Activated T-cell treated with anti-CD3 and anti-CD28 coated beads, Interleukin-2, amount 50 U/mL, for 4 hours (primary cell): Measurements from ENCODE around the gene GNAI1. TPM values are rescaled to one million over a fixed set of nuclear protein-coding genes. Genes with fewer than 3 reads are reported as not detected.
A peak's percentile ranks its signal among the peaks of the same experiment; 100 is the strongest.

Source experiments
- ATAC-seq, 2 donors: fragments of 200-7000 bp; cut with Tn5 transposase; one replicate each; pipeline ENCODE4 v1.10.0; 2021
- DNase-seq: peaks from one replicate; pipeline ENCODE4 v3.0.0-alpha.2; 2020
- H3K27me3 Mint-ChIP-seq: one replicate; pipeline ENCODE4 v1.8.0; 2021; ENCODE audit warnings: low read depth, mixed read lengths
- H3K36me3 Mint-ChIP-seq: one replicate; pipeline ENCODE4 v1.8.0; 2022; ENCODE audit warnings: mixed read lengths; ENCODE audit not compliant: insufficient read depth
- H3K4me1 Mint-ChIP-seq: one replicate; pipeline ENCODE4 v1.8.0; 2021; ENCODE audit warnings: low read depth, mixed read lengths
- H3K4me3 Mint-ChIP-seq: one replicate; pipeline ENCODE4 v1.8.0; 2021; ENCODE audit warnings: mild to moderate bottlenecking, moderate library complexity, mixed read lengths
- H3K9me3 Mint-ChIP-seq: one replicate; pipeline ENCODE4 v1.8.0; 2021; ENCODE audit warnings: mixed read lengths
- total RNA-seq, 3 donors: library from RNA; stranded (reverse); gene quantifications; one replicate each; pipeline ENCODE4 v1.2.1, GENCODE V29; 2021

GNAI1 gene
- total RNA-seq, 3 donors from 2014 or later = 2.0 to 7.2 (median 3.8) TPM

- Mint-ChIP-seq H3K9me3 (peaks cover 5% of the 10 kb centered on the region), H3K36me3 (no peaks in the 10 kb centered on the region), H3K4me1 (no peaks in the 10 kb centered on the region), H3K27me3 (no peaks in the 10 kb centered on the region), H3K4me3 (no peak overlapping the region)
- ATAC-seq = no peak
- no peak for DNase-seq
Measured at GRCh38 chr7:80197627-80198026, 63.0 kb downstream of the GNAI1 start.

GRCh38 chr7:80199051-80199450 is 64.4 kb downstream of the GNAI1 start:
- peaks cover 8% of the 10 kb centered on the region for H3K9me3 Mint-ChIP-seq

GRCh38 chr7:80204454-80204853 is 69.8 kb downstream of the GNAI1 start:
- no peaks in the 10 kb centered on the region for H3K27me3 Mint-ChIP-seq
- DNase-seq (no peak), ATAC-seq (no peak)
- no peaks in the 10 kb centered on the region for H3K36me3 Mint-ChIP-seq
- no peaks in the 10 kb centered on the region for H3K4me1 Mint-ChIP-seq
- no peak overlapping the region for H3K4me3 Mint-ChIP-seq
- H3K9me3 Mint-ChIP-seq = peaks cover 4% of the 10 kb centered on the region

More at GRCh38 chr7:80199051-80199450, 64.4 kb downstream of the GNAI1 start:
- ATAC-seq (no peak), DNase-seq (no peak)
- no peaks in the 10 kb centered on the region for H3K27me3 Mint-ChIP-seq
- no peaks in the 10 kb centered on the region for H3K36me3 Mint-ChIP-seq
- no peak overlapping the region for H3K4me3 Mint-ChIP-seq
- no peaks in the 10 kb centered on the region for H3K4me1 Mint-ChIP-seq

GRCh38 chr7:80204919-80205318 is 70.3 kb downstream of the GNAI1 start:
- DNase-seq (no peak), ATAC-seq (no peak)
- H3K27me3 Mint-ChIP-seq = no peaks in the 10 kb centered on the region
- peaks cover 4% of the 10 kb centered on the region for H3K9me3 Mint-ChIP-seq
- no peaks in the 10 kb centered on the region for H3K36me3 Mint-ChIP-seq
- no peaks in the 10 kb centered on the region for H3K4me1 Mint-ChIP-seq
- no peak overlapping the region for H3K4me3 Mint-ChIP-seq

GRCh38 chr7:80206763-80207162 is 72.1 kb downstream of the GNAI1 start:
- no peaks in the 10 kb centered on the region for H3K36me3 Mint-ChIP-seq
- peaks cover 4% of the 10 kb centered on the region for H3K9me3 Mint-ChIP-seq
- H3K4me3 Mint-ChIP-seq = no peak overlapping the region
- no peak for DNase-seq
- H3K27me3 Mint-ChIP-seq = no peaks in the 10 kb centered on the region
- no peaks in the 10 kb centered on the region for H3K4me1 Mint-ChIP-seq
- ATAC-seq = no peak

GRCh38 chr7:80207501-80207900 is 72.9 kb downstream of the GNAI1 start:
- Mint-ChIP-seq H3K4me3 (no peak overlapping the region), H3K4me1 (no peaks in the 10 kb centered on the region), H3K36me3 (no peaks in the 10 kb centered on the region), H3K9me3 (peaks cover 4% of the 10 kb centered on the region), H3K27me3 (no peaks in the 10 kb centered on the region)
- no peak for DNase-seq
- no peak for ATAC-seq

- ATAC-seq (no peak), DNase-seq (no peak)
- H3K4me1 Mint-ChIP-seq = no peaks in the 10 kb centered on the region
- H3K27me3 Mint-ChIP-seq = no peaks in the 10 kb centered on the region
- H3K9me3 Mint-ChIP-seq = no peaks in the 10 kb centered on the region
- no peak overlapping the region for H3K4me3 Mint-ChIP-seq
- H3K36me3 Mint-ChIP-seq = no peaks in the 10 kb centered on the region
Measured at GRCh38 chr7:80208700-80209099, 74.1 kb downstream of the GNAI1 start.

GRCh38 chr7:80210400-80210799 is 75.8 kb downstream of the GNAI1 start:
- H3K36me3 Mint-ChIP-seq = no peaks in the 10 kb centered on the region
- no peaks in the 10 kb centered on the region for H3K9me3 Mint-ChIP-seq
- H3K27me3 Mint-ChIP-seq = no peaks in the 10 kb centered on the region
- ATAC-seq = no peak
- no peaks in the 10 kb centered on the region for H3K4me1 Mint-ChIP-seq
- no peak overlapping the region for H3K4me3 Mint-ChIP-seq
- no peak for DNase-seq

GRCh38 chr7:80213814-80214213 is 79.2 kb downstream of the GNAI1 start:
- no peak for DNase-seq
- Mint-ChIP-seq H3K9me3 (no peaks in the 10 kb centered on the region), H3K27me3 (no peaks in the 10 kb centered on the region), H3K4me1 (peaks cover 2% of the 10 kb centered on the region), H3K36me3 (no peaks in the 10 kb centered on the region), H3K4me3 (no peak overlapping the region)
- ATAC-seq = no peak

- DNase-seq = no peak
- ATAC-seq = no peak
- Mint-ChIP-seq H3K27me3 (no peaks in the 10 kb centered on the region), H3K36me3 (no peaks in the 10 kb centered on the region), H3K4me1 (peaks cover 2% of the 10 kb centered on the region), H3K4me3 (no peak overlapping the region), H3K9me3 (no peaks in the 10 kb centered on the region)
Measured at GRCh38 chr7:80215734-80216133, 81.1 kb downstream of the GNAI1 start.

GRCh38 chr7:80216996-80217842 is 82.6 kb downstream of the GNAI1 start:
- H3K36me3 Mint-ChIP-seq = no peaks in the 10 kb centered on the region
- H3K9me3 Mint-ChIP-seq = no peaks in the 10 kb centered on the region
- H3K4me3 Mint-ChIP-seq = no peak overlapping the region
- no peak for DNase-seq
- H3K27me3 Mint-ChIP-seq = no peaks in the 10 kb centered on the region
- peak; percentile 16 to 28 for ATAC-seq
- peaks cover 2% of the 10 kb centered on the region for H3K4me1 Mint-ChIP-seq

GRCh38 chr7:80218723-80219122 is 84.1 kb downstream of the GNAI1 start:
- DNase-seq = no peak

GRCh38 chr7:80220022-80220634 is 85.5 kb downstream of the GNAI1 start:
- no peak for ATAC-seq
- Mint-ChIP-seq H3K4me3 (no peak overlapping the region), H3K4me1 (peaks cover 2% of the 10 kb centered on the region), H3K9me3 (no peaks in the 10 kb centered on the region), H3K27me3 (no peaks in the 10 kb centered on the region), H3K36me3 (no peaks in the 10 kb centered on the region)
- no peak for DNase-seq

More at GRCh38 chr7:80218723-80219122, 84.1 kb downstream of the GNAI1 start:
- H3K4me1 Mint-ChIP-seq = peaks cover 2% of the 10 kb centered on the region
- H3K4me3 Mint-ChIP-seq = no peak overlapping the region
- H3K27me3 Mint-ChIP-seq = no peaks in the 10 kb centered on the region
- H3K36me3 Mint-ChIP-seq = no peaks in the 10 kb centered on the region
- H3K9me3 Mint-ChIP-seq = no peaks in the 10 kb centered on the region
- peak; percentile 82 to 86 for ATAC-seq

GRCh38 chr7:80224415-80224814 is 89.8 kb downstream of the GNAI1 start:
- Mint-ChIP-seq H3K9me3 (no peaks in the 10 kb centered on the region), H3K4me3 (no peak overlapping the region), H3K4me1 (no peaks in the 10 kb centered on the region), H3K27me3 (no peaks in the 10 kb centered on the region), H3K36me3 (no peaks in the 10 kb centered on the region)
- DNase-seq (no peak), ATAC-seq (no peak)

- Mint-ChIP-seq H3K4me3 (no peak overlapping the region), H3K4me1 (no peaks in the 10 kb centered on the region), H3K9me3 (peaks cover 5% of the 10 kb centered on the region), H3K36me3 (no peaks in the 10 kb centered on the region), H3K27me3 (no peaks in the 10 kb centered on the region)
- ATAC-seq (no peak), DNase-seq (no peak)
Measured at GRCh38 chr7:80225361-80225760, 90.7 kb downstream of the GNAI1 start.
